H9 (cell line): ENCODE results near the gene PFDN1. TPM values are rescaled to one million over a fixed set of nuclear protein-coding genes. Genes with fewer than 3 reads are reported as not detected.

ENCODE experiments used
- DNase-seq: peaks from one replicate; pipeline ENCODE4 v3.0.0-alpha.2; 2017
- H2AFZ ChIP-seq: one replicate; pipeline ENCODE4 v1.6.1; 2013; ENCODE audit warnings: mild to moderate bottlenecking, low read length, control low read depth, moderate library complexity
- H2AK5ac ChIP-seq: 2 replicates; pipeline ENCODE4 v1.6.1; 2013; ENCODE audit warnings: low read length, control low read depth, mixed read lengths; ENCODE audit not compliant: insufficient read length
- H2BK120ac ChIP-seq: one replicate; pipeline ENCODE4 v1.6.1; 2013; ENCODE audit warnings: low read depth, mild to moderate bottlenecking, low read length, control low read depth, inconsistent platforms; ENCODE audit not compliant: poor library complexity, severe bottlenecking
- H2BK12ac ChIP-seq: 2 replicates; pipeline ENCODE4 v1.6.1; 2013; ENCODE audit warnings: low read length, control low read depth, mixed read lengths, low read depth; ENCODE audit not compliant: insufficient read length
- H2BK15ac ChIP-seq: 2 replicates; pipeline ENCODE4 v1.6.1; 2013; ENCODE audit warnings: low read depth, low read length, control low read depth
- H2BK20ac ChIP-seq: one replicate; pipeline ENCODE4 v1.6.1; 2013; ENCODE audit warnings: low read depth, mild to moderate bottlenecking, low read length, control low read depth, inconsistent platforms; ENCODE audit not compliant: poor library complexity, severe bottlenecking
- H2BK5ac ChIP-seq: 2 replicates; pipeline ENCODE4 v1.6.1; 2013; ENCODE audit warnings: low read length, control low read depth, mixed read lengths; ENCODE audit not compliant: insufficient read length
- H3K14ac ChIP-seq: 2 replicates; pipeline ENCODE4 v1.6.1; 2013; ENCODE audit warnings: low read length, control low read depth; ENCODE audit not compliant: insufficient read depth
- H3K18ac ChIP-seq: 2 replicates; pipeline ENCODE4 v1.6.1; 2013; ENCODE audit warnings: low read depth, mild to moderate bottlenecking, mixed read lengths, low read length, control low read depth; ENCODE audit not compliant: insufficient read length
- H3K23ac ChIP-seq: 2 replicates; pipeline ENCODE4 v1.6.1; 2013; ENCODE audit warnings: low read length, control low read depth, mixed read lengths, low read depth; ENCODE audit not compliant: insufficient read length
- H3K23me2 ChIP-seq: 2 replicates; pipeline ENCODE4 v1.6.1; 2013; ENCODE audit warnings: low read depth, mild to moderate bottlenecking, mixed read lengths, low read length, control low read depth; ENCODE audit not compliant: insufficient read length, poor library complexity, severe bottlenecking
- H3K27ac ChIP-seq: 2 replicates; pipeline ENCODE4 v1.5.1; 2013; ENCODE audit warnings: low read length, control low read depth, mixed read lengths, low read depth; ENCODE audit not compliant: insufficient read length
- H3K27me3 ChIP-seq: 2 replicates; pipeline ENCODE4 v1.6.1; 2013; ENCODE audit warnings: low read length, control low read depth, inconsistent platforms; ENCODE audit not compliant: insufficient read depth
- H3K4ac ChIP-seq: 2 replicates; pipeline ENCODE4 v1.6.1; 2013; ENCODE audit warnings: low read depth, mild to moderate bottlenecking, control low read depth, inconsistent platforms, low read length, moderate library complexity
- H3K4me1 ChIP-seq: 2 replicates; pipeline ENCODE4 v1.6.1; 2013; ENCODE audit warnings: low read length, control low read depth, inconsistent platforms; ENCODE audit not compliant: insufficient read depth
- H3K4me2 ChIP-seq: 2 replicates; pipeline ENCODE4 v1.6.1; 2013; ENCODE audit warnings: low read length, control low read depth, mixed read lengths; ENCODE audit not compliant: insufficient read length, insufficient read depth
- H3K56ac ChIP-seq: 2 replicates; pipeline ENCODE4 v1.6.1; 2013; ENCODE audit warnings: low read depth, mild to moderate bottlenecking, mixed read lengths, low read length, control low read depth; ENCODE audit not compliant: insufficient read length
- H3K79me1 ChIP-seq: 2 replicates; pipeline ENCODE4 v1.6.1; 2013; ENCODE audit warnings: low read depth, mild to moderate bottlenecking, moderate library complexity, low read length, control low read depth, inconsistent platforms; ENCODE audit not compliant: insufficient read depth, poor library complexity, severe bottlenecking
- H3K79me2 ChIP-seq: 2 replicates; pipeline ENCODE4 v1.6.1; 2013; ENCODE audit warnings: low read length, control low read depth, inconsistent platforms; ENCODE audit not compliant: insufficient read depth
- H3K9ac ChIP-seq: 2 replicates; pipeline ENCODE4 v1.6.1; 2013; ENCODE audit warnings: low read length, control low read depth, mixed read lengths; ENCODE audit not compliant: insufficient read length; ENCODE audit errors: extremely low read depth
- H3K9me3 ChIP-seq: one replicate; pipeline ENCODE4 v1.6.1; 2013; ENCODE audit warnings: low read depth, low read length, inconsistent platforms; ENCODE audit not compliant: control insufficient read depth
- H3T11ph ChIP-seq: one replicate; pipeline ENCODE4 v1.6.1; 2013; ENCODE audit warnings: mild to moderate bottlenecking, low read length, control low read depth, inconsistent platforms
- H4K20me1 ChIP-seq: one replicate; pipeline ENCODE4 v1.6.1; 2013; ENCODE audit not compliant: control insufficient read depth, insufficient read length, insufficient read depth
- H4K5ac ChIP-seq: 2 replicates; pipeline ENCODE4 v1.6.1; 2013; ENCODE audit warnings: low read depth, mild to moderate bottlenecking, mixed read lengths, low read length, control low read depth; ENCODE audit not compliant: insufficient read length
- H4K8ac ChIP-seq: replicated peaks from 2 replicates; pipeline ENCODE4 v1.6.1; 2013; ENCODE audit warnings: low read length, control low read depth, mixed read lengths, low read depth; ENCODE audit not compliant: insufficient read length
- H4K91ac ChIP-seq: 2 replicates; pipeline ENCODE4 v1.6.1; 2013; ENCODE audit warnings: low read depth, mild to moderate bottlenecking, moderate library complexity, mixed read lengths, low read length, control low read depth; ENCODE audit not compliant: insufficient read length
- H3K27ac Mint-ChIP-seq, 3 experiments: 2 replicates in 2 of 3; 3 replicates in 1 of 3; pipeline ENCODE4 v1.8.0; 2020 to 2021; ENCODE audit warnings: mixed read lengths in 3 of 3, mild to moderate bottlenecking in 1 of 3, moderate library complexity in 1 of 3
- H3K27me3 Mint-ChIP-seq: 2 replicates; pipeline ENCODE4 v1.8.0; 2021; ENCODE audit warnings: low read depth, mild to moderate bottlenecking, moderate library complexity, mixed read lengths
- H3K36me3 Mint-ChIP-seq, 3 experiments: 2 replicates in 2 of 3; 3 replicates in 1 of 3; pipeline ENCODE4 v1.8.0; 2020 to 2021; ENCODE audit warnings: low read depth in 3 of 3, mixed read lengths in 3 of 3; ENCODE audit not compliant: insufficient read depth in 1 of 3
- H3K4me1 Mint-ChIP-seq, 2 experiments: 2 replicates each; pipeline ENCODE4 v1.8.0; 2020; ENCODE audit warnings: mixed read lengths in 2 of 2
- H3K4me3 Mint-ChIP-seq, 2 experiments: 2 replicates in 1 of 2; 3 replicates in 1 of 2; pipeline ENCODE4 v1.8.0; 2020 to 2021; ENCODE audit warnings: mild to moderate bottlenecking in 2 of 2, mixed read lengths in 2 of 2, moderate library complexity in 1 of 2
- H3K9me3 Mint-ChIP-seq, 2 experiments: 2 replicates in 1 of 2; 3 replicates in 1 of 2; pipeline ENCODE4 v1.8.0; 2020; ENCODE audit warnings: mild to moderate bottlenecking in 2 of 2, mixed read lengths in 2 of 2, moderate library complexity in 1 of 2
- CTCF ChIP-seq: fragments of 200-600 bp; sonication (generic); conservative IDR thresholded peaks from 3 replicates; pipeline ENCODE4 v1.8.0; 2021; ENCODE audit warnings: antibody characterized with exemption, mild to moderate bottlenecking
- WGBS: extraction: QIAGEN DNeasy Blood & Tissue Kit; methylation state at CpG from one replicate; pipeline ENCODE4 v1.1.7; 2013; ENCODE audit warnings: missing lambda C conversion rate, low lambda C conversion rate, mixed read lengths; ENCODE audit not compliant: insufficient read length; ENCODE audit errors: extremely low coverage; 5-methylcytosine and 5-hydroxymethylcytosine counted together
- total RNA-seq: library from RNA; stranded (reverse); gene quantifications from 2 replicates; pipeline ENCODE4 v1.2.1, GENCODE V29; 2021

Gene PFDN1
- total RNA-seq, 1 experiment from 2014 or later = 58.3 TPM

GRCh38 chr5:140225396-140225795 is 77.5 kb downstream of the PFDN1 start:
- no peak overlapping the region for H2BK5ac ChIP-seq
- H3K27me3 Mint-ChIP-seq = no peaks in the 10 kb centered on the region
- no CpG with 5 or more reads among the region's 3 CpGs for WGBS
- H3K9ac ChIP-seq = no peak overlapping the region
- no peak overlapping the region for H4K91ac ChIP-seq
- no peak overlapping the region for H3K4me2 ChIP-seq
- no peaks in the 10 kb centered on the region for H3K79me1 ChIP-seq
- H3K56ac ChIP-seq = no peak overlapping the region
- no peaks in the 10 kb centered on the region for H3K36me3 Mint-ChIP-seq
- H2BK120ac ChIP-seq = no peak overlapping the region
- H3K23me2 ChIP-seq = no peaks in the 10 kb centered on the region
- H3K27ac ChIP-seq = no peak overlapping the region
- H2BK20ac ChIP-seq = no peak overlapping the region
- H3K4me1 ChIP-seq = no peaks in the 10 kb centered on the region; the same call in 1 of the 2 replicates
- H3K23ac ChIP-seq = no peak overlapping the region
- no peak overlapping the region for H3T11ph ChIP-seq
- no peaks in the 10 kb centered on the region for H4K20me1 ChIP-seq
- no peak overlapping the region for H4K5ac ChIP-seq
- no peak overlapping the region; a peak in 1 of 7 replicates for H3K27ac Mint-ChIP-seq
- TF ChIP-seq CTCF = no peak
- H3K9me3 Mint-ChIP-seq = no peaks in the 10 kb centered on the region
- H3K4me1 Mint-ChIP-seq = peaks cover 5% of the 10 kb centered on the region in 2 experiments
- H3K4me3 Mint-ChIP-seq = no peak overlapping the region
- no peaks in the 10 kb centered on the region for H3K27me3 ChIP-seq
- H3K18ac ChIP-seq = no peak overlapping the region
- no peak overlapping the region; the same call in 1 of the 2 replicates for H3K14ac ChIP-seq
- H2AFZ ChIP-seq = no peak overlapping the region
- H3K9me3 ChIP-seq = no peaks in the 10 kb centered on the region
- H3K79me2 ChIP-seq = no peaks in the 10 kb centered on the region
- no peak overlapping the region for H4K8ac ChIP-seq
- DNase-seq = no peak
- H2BK15ac ChIP-seq = no peak overlapping the region
- H3K4ac ChIP-seq = no peak overlapping the region
- no peak overlapping the region for H2AK5ac ChIP-seq
- no peak overlapping the region for H2BK12ac ChIP-seq
